HEK293 (cell line): ENCODE measurements around the gene EFNA2.

Source experiments
- GLIS1 ChIP-seq: fragments of 450-650 bp; formaldehyde crosslinking; IDR thresholded peaks from 2 replicates; pipeline ENCODE4 v1.5.1; 2016; ENCODE audit warnings: missing biosample characterization, missing genetic modification characterization
- HOXC10 ChIP-seq: sonication (generic); formaldehyde crosslinking; IDR thresholded peaks from 2 replicates; pipeline ENCODE4 v1.8.1; 2023; ENCODE audit warnings: mild to moderate bottlenecking, missing genetic modification reagents
- KLF9 ChIP-seq: fragments of 450-650 bp; formaldehyde crosslinking; IDR thresholded peaks from 2 replicates; pipeline ENCODE4 v1.5.1; 2016; ENCODE audit warnings: missing biosample characterization, missing genetic modification characterization, low read depth
- MZF1 ChIP-seq: fragments of 450-650 bp; formaldehyde crosslinking; IDR thresholded peaks from 2 replicates; pipeline ENCODE4 v1.5.1; 2017; ENCODE audit warnings: missing biosample characterization, missing genetic modification characterization, borderline replicate concordance
- OSR2 ChIP-seq: fragments of 450-650 bp; formaldehyde crosslinking; IDR thresholded peaks from 2 replicates; pipeline ENCODE4 v1.5.1; 2016; ENCODE audit warnings: missing biosample characterization, missing genetic modification characterization
- REPIN1 ChIP-seq: fragments of 450-650 bp; formaldehyde crosslinking; IDR thresholded peaks from 2 replicates; pipeline ENCODE4 v1.5.1; 2017; ENCODE audit warnings: missing biosample characterization, missing genetic modification characterization, low read depth
- ZBTB21 ChIP-seq: fragments of 450-650 bp; formaldehyde crosslinking; IDR thresholded peaks from 2 replicates; pipeline ENCODE4 v1.5.1; 2017; ENCODE audit warnings: missing biosample characterization, missing genetic modification characterization
- ZEB2 ChIP-seq: fragments of 450-650 bp; formaldehyde crosslinking; IDR thresholded peaks from 2 replicates; pipeline ENCODE4 v1.5.1; 2016; ENCODE audit warnings: missing biosample characterization, missing genetic modification characterization
- ZNF132 ChIP-seq: fragments of 450-650 bp; formaldehyde crosslinking; IDR thresholded peaks from 2 replicates; pipeline ENCODE4 v1.5.1; 2017; ENCODE audit warnings: missing biosample characterization, missing genetic modification characterization, borderline replicate concordance
- ZNF138 ChIP-seq: fragments of 450-650 bp; formaldehyde crosslinking; IDR thresholded peaks from 2 replicates; pipeline ENCODE4 v1.5.1; 2016; ENCODE audit warnings: missing biosample characterization, missing genetic modification characterization, borderline replicate concordance
- ZNF146 ChIP-seq: fragments of 450-650 bp; formaldehyde crosslinking; IDR thresholded peaks from 2 replicates; pipeline ENCODE4 v1.5.1; 2016; ENCODE audit warnings: missing biosample characterization, missing genetic modification characterization
- ZNF155 ChIP-seq: fragments of 450-650 bp; formaldehyde crosslinking; IDR thresholded peaks from 2 replicates; pipeline ENCODE4 v1.5.1; 2016; ENCODE audit warnings: missing biosample characterization, missing genetic modification characterization
- ZNF292 ChIP-seq: fragments of 450-650 bp; formaldehyde crosslinking; IDR thresholded peaks from 2 replicates; pipeline ENCODE4 v1.5.1; 2016; ENCODE audit warnings: low read depth, missing biosample characterization, missing genetic modification characterization, borderline replicate concordance
- ZNF404 ChIP-seq: fragments of 450-650 bp; formaldehyde crosslinking; IDR thresholded peaks from 2 replicates; pipeline ENCODE4 v1.5.1; 2017; ENCODE audit warnings: missing biosample characterization, missing genetic modification characterization
- ZNF416 ChIP-seq: fragments of 450-650 bp; formaldehyde crosslinking; IDR thresholded peaks from 2 replicates; pipeline ENCODE4 v1.5.1; 2016; ENCODE audit warnings: missing biosample characterization, missing genetic modification characterization
- ZNF530 ChIP-seq: fragments of 450-650 bp; formaldehyde crosslinking; IDR thresholded peaks from 2 replicates; pipeline ENCODE4 v1.5.1; 2016; ENCODE audit warnings: low read depth, missing biosample characterization, missing genetic modification characterization
- ZNF660 ChIP-seq: fragments of 450-650 bp; IDR thresholded peaks from 2 replicates; pipeline ENCODE4 v1.5.1; 2018; ENCODE audit warnings: missing biosample characterization, mild to moderate bottlenecking, missing genetic modification characterization
- ZNF664 ChIP-seq: fragments of 450-650 bp; formaldehyde crosslinking; IDR thresholded peaks from 2 replicates; pipeline ENCODE4 v1.5.1; 2016; ENCODE audit warnings: missing biosample characterization, missing genetic modification characterization
- ZNF768 ChIP-seq: fragments of 450-650 bp; formaldehyde crosslinking; IDR thresholded peaks from 2 replicates; pipeline ENCODE4 v1.5.1; 2018; ENCODE audit warnings: missing biosample characterization, mild to moderate bottlenecking, missing genetic modification characterization
- TF ChIP-seq, protein P1 (sequence below): fragments of 450-650 bp; formaldehyde crosslinking; IDR thresholded peaks from 2 replicates; pipeline ENCODE4 v1.5.1; 2016; ENCODE audit warnings: missing biosample characterization, missing genetic modification characterization
- TF ChIP-seq, protein P2 (sequence below): fragments of 450-650 bp; formaldehyde crosslinking; IDR thresholded peaks from 2 replicates; pipeline ENCODE4 v1.5.1; 2016; ENCODE audit warnings: missing biosample characterization, missing genetic modification characterization
- TF ChIP-seq, protein P3 (sequence below): fragments of 450-650 bp; formaldehyde crosslinking; IDR thresholded peaks from 2 replicates; pipeline ENCODE4 v1.5.1; 2016; ENCODE audit warnings: missing biosample characterization, missing genetic modification characterization
- TF ChIP-seq, protein P4 (sequence below): fragments of 450-650 bp; formaldehyde crosslinking; IDR thresholded peaks from 2 replicates; pipeline ENCODE4 v1.5.1; 2017; ENCODE audit warnings: missing biosample characterization, missing genetic modification characterization
- TF ChIP-seq, protein P5 (sequence below): fragments of 450-650 bp; formaldehyde crosslinking; IDR thresholded peaks from 2 replicates; pipeline ENCODE4 v1.5.1; 2016; ENCODE audit warnings: missing biosample characterization, missing genetic modification characterization
- TF ChIP-seq, protein P6 (sequence below): fragments of 450-650 bp; formaldehyde crosslinking; IDR thresholded peaks from 2 replicates; pipeline ENCODE4 v1.5.1; 2017; ENCODE audit warnings: missing biosample characterization, mild to moderate bottlenecking, missing genetic modification characterization, moderate library complexity
- TF ChIP-seq, protein P7 (sequence below): fragments of 450-650 bp; formaldehyde crosslinking; IDR thresholded peaks from 2 replicates; pipeline ENCODE4 v1.5.1; 2016; ENCODE audit warnings: missing biosample characterization, missing genetic modification characterization

Gene EFNA2

DNA sequence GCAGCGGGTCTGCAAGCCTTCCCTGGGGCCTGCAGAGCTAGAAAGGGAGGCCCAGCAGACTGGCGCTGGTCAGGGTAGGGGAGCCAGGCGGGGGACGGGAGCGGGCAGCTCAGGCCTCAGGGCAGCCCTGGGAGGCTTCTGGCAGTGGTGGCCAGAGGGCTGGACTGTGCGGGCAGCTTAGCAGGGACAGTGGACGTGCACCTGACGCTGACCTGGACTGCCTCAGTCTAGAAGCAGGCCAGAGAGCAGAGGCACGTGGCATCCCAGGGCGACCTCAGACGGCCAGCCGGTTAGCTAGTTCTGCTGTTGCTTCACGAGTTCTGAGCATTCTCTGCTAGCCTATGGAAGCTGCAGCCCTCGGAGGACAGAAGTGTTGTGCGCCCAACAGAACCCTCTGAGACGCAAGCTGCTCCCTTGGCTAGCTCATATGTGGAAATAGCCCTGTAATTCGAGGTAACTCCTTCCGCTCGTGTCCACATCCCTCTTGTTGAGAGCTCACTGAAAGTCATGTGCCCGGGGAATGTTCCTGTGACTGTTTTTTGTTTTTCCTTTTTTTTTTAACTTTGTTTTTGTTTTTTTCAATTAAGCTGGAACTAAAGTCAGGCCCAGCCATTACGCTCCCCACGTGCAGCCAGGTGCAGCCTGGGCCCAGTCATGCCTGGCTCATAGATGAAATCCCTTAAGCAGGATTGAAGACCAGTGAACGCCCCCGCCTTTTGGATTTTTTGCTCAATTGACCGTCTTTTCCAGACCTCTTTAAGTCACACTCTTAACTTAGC lies 12.2 kb upstream of the EFNA2 start (continued):
- TF ChIP-seq, protein P1, sequence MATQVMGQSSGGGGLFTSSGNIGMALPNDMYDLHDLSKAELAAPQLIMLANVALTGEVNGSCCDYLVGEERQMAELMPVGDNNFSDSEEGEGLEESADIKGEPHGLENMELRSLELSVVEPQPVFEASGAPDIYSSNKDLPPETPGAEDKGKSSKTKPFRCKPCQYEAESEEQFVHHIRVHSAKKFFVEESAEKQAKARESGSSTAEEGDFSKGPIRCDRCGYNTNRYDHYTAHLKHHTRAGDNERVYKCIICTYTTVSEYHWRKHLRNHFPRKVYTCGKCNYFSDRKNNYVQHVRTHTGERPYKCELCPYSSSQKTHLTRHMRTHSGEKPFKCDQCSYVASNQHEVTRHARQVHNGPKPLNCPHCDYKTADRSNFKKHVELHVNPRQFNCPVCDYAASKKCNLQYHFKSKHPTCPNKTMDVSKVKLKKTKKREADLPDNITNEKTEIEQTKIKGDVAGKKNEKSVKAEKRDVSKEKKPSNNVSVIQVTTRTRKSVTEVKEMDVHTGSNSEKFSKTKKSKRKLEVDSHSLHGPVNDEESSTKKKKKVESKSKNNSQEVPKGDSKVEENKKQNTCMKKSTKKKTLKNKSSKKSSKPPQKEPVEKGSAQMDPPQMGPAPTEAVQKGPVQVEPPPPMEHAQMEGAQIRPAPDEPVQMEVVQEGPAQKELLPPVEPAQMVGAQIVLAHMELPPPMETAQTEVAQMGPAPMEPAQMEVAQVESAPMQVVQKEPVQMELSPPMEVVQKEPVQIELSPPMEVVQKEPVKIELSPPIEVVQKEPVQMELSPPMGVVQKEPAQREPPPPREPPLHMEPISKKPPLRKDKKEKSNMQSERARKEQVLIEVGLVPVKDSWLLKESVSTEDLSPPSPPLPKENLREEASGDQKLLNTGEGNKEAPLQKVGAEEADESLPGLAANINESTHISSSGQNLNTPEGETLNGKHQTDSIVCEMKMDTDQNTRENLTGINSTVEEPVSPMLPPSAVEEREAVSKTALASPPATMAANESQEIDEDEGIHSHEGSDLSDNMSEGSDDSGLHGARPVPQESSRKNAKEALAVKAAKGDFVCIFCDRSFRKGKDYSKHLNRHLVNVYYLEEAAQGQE (tag by site-specific recombination) = no peak
- TF ChIP-seq, protein P2, sequence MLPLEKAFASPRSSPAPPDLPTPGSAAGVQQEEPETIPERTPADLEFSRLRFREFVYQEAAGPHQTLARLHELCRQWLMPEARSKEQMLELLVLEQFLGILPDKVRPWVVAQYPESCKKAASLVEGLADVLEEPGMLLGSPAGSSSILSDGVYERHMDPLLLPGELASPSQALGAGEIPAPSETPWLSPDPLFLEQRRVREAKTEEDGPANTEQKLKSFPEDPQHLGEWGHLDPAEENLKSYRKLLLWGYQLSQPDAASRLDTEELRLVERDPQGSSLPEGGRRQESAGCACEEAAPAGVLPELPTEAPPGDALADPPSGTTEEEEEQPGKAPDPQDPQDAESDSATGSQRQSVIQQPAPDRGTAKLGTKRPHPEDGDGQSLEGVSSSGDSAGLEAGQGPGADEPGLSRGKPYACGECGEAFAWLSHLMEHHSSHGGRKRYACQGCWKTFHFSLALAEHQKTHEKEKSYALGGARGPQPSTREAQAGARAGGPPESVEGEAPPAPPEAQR (tag by site-specific recombination) = no peak
- TF ChIP-seq ZBTB21 (tag by site-specific recombination) (no peak), OSR2 (no peak), ZNF132 (tag by site-specific recombination) (no peak), MZF1 (tag by site-specific recombination) (no peak), ZNF155 (tag by site-specific recombination) (no peak), REPIN1 (no peak), ZNF292 (no peak), ZNF664 (tag by site-specific recombination) (no peak), ZNF416 (tag by site-specific recombination) (no peak), HOXC10 (CRISPR knock-in tag) (no peak), ZNF768 (tag by site-specific recombination) (no peak), ZNF138 (no peak), KLF9 (no peak), ZNF404 (tag by site-specific recombination) (no peak), GLIS1 (tag by site-specific recombination) (no peak), ZNF146 (no peak), ZEB2 (tag by site-specific recombination) (0 out of 2 replicates have a peak, but pooled peaks have one; percentile 10), ZNF530 (tag by site-specific recombination) (no peak), ZNF660 (tag by site-specific recombination) (no peak)
- TF ChIP-seq, protein P3, sequence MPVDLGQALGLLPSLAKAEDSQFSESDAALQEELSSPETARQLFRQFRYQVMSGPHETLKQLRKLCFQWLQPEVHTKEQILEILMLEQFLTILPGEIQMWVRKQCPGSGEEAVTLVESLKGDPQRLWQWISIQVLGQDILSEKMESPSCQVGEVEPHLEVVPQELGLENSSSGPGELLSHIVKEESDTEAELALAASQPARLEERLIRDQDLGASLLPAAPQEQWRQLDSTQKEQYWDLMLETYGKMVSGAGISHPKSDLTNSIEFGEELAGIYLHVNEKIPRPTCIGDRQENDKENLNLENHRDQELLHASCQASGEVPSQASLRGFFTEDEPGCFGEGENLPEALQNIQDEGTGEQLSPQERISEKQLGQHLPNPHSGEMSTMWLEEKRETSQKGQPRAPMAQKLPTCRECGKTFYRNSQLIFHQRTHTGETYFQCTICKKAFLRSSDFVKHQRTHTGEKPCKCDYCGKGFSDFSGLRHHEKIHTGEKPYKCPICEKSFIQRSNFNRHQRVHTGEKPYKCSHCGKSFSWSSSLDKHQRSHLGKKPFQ (tag by site-specific recombination) = no peak
- TF ChIP-seq, protein P4, sequence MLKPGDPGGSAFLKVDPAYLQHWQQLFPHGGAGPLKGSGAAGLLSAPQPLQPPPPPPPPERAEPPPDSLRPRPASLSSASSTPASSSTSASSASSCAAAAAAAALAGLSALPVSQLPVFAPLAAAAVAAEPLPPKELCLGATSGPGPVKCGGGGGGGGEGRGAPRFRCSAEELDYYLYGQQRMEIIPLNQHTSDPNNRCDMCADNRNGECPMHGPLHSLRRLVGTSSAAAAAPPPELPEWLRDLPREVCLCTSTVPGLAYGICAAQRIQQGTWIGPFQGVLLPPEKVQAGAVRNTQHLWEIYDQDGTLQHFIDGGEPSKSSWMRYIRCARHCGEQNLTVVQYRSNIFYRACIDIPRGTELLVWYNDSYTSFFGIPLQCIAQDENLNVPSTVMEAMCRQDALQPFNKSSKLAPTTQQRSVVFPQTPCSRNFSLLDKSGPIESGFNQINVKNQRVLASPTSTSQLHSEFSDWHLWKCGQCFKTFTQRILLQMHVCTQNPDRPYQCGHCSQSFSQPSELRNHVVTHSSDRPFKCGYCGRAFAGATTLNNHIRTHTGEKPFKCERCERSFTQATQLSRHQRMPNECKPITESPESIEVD (tag by site-specific recombination) = no peak
- TF ChIP-seq, protein P5, sequence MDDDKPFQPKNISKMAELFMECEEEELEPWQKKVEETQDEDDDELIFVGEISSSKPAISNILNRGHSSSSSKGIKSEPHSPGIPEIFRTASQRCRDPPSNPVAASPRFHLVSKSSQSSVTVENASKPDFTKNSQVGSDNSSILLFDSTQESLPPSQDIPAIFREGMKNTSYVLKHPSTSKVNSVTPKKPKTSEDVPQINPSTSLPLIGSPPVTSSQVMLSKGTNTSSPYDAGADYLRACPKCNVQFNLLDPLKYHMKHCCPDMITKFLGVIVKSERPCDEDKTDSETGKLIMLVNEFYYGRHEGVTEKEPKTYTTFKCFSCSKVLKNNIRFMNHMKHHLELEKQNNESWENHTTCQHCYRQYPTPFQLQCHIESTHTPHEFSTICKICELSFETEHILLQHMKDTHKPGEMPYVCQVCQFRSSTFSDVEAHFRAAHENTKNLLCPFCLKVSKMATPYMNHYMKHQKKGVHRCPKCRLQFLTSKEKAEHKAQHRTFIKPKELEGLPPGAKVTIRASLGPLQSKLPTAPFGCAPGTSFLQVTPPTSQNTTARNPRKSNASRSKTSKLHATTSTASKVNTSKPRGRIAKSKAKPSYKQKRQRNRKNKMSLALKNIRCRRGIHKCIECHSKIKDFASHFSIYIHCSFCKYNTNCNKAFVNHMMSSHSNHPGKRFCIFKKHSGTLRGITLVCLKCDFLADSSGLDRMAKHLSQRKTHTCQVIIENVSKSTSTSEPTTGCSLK (tag by site-specific recombination) = no peak
- TF ChIP-seq, protein P6, sequence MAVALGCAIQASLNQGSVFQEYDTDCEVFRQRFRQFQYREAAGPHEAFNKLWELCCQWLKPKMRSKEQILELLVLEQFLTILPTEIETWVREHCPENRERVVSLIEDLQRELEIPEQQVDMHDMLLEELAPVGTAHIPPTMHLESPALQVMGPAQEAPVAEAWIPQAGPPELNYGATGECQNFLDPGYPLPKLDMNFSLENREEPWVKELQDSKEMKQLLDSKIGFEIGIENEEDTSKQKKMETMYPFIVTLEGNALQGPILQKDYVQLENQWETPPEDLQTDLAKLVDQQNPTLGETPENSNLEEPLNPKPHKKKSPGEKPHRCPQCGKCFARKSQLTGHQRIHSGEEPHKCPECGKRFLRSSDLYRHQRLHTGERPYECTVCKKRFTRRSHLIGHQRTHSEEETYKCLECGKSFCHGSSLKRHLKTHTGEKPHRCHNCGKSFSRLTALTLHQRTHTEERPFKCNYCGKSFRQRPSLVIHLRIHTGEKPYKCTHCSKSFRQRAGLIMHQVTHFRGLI (tag by site-specific recombination) = no peak
- TF ChIP-seq, protein P7, sequence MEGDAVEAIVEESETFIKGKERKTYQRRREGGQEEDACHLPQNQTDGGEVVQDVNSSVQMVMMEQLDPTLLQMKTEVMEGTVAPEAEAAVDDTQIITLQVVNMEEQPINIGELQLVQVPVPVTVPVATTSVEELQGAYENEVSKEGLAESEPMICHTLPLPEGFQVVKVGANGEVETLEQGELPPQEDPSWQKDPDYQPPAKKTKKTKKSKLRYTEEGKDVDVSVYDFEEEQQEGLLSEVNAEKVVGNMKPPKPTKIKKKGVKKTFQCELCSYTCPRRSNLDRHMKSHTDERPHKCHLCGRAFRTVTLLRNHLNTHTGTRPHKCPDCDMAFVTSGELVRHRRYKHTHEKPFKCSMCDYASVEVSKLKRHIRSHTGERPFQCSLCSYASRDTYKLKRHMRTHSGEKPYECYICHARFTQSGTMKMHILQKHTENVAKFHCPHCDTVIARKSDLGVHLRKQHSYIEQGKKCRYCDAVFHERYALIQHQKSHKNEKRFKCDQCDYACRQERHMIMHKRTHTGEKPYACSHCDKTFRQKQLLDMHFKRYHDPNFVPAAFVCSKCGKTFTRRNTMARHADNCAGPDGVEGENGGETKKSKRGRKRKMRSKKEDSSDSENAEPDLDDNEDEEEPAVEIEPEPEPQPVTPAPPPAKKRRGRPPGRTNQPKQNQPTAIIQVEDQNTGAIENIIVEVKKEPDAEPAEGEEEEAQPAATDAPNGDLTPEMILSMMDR = no peak
